ENCODE data around the gene SHROOM1.

- TF ChIP-seq CTCF (IDR thresholded peaks at IDR 0.05 in 4 of 5, conservative IDR thresholded peaks at IDR 0.05 in 1 of 5) (no peak), POLR2A (IDR thresholded peaks at IDR 0.05) (no peak)
Measured at GRCh38 chr5:132870801-132871200, 40.4 kb upstream of the SHROOM1 start.

Data from gastrocnemius medialis (tissue), 4 donors.